Measurements from ENCODE around the gene FTHL17.

- TF ChIP-seq EZH2 (IDR thresholded peaks at IDR 0.05) (no peak), POLR2AphosphoS5 (IDR thresholded peaks at IDR 0.05; ENCODE audit: borderline replicate concordance, low read depth, low read length) (no peak), FOXP2 (optimal IDR thresholded peaks at IDR 0.05; ENCODE audit: control extremely low read depth, extremely low read length, insufficient read depth) (no peak)
Measured at GRCh38 chrX:31058284-31058683, 13.6 kb downstream of the FTHL17 start.

All from SK-N-MC (cell line).